Omental fat pad (tissue), 4 donors: ENCODE measurements around the gene SPIN3. TPM values are rescaled to one million over a fixed set of nuclear protein-coding genes. Genes with fewer than 3 reads are reported as not detected.

Experiments used
- ATAC-seq: fragments of 150-250 bp; one replicate; pipeline ENCODE4 v1.9.1; 2016; ENCODE audit warnings: mild to moderate bottlenecking, moderate library complexity; ENCODE audit not compliant: low FRiP score
- DNase-seq: peaks from one replicate; pipeline ENCODE4 v3.0.0-alpha.2; 2019; ENCODE audit warnings: low spot score
- CTCF ChIP-seq, 3 donors: fragments of 450-650 bp; IDR thresholded peaks; one replicate each; pipeline ENCODE4 v1.5.1; 2016 to 2017; ENCODE audit warnings: antibody characterized with exemption in 3 of 3, mild to moderate bottlenecking in 3 of 3, moderate library complexity in 2 of 3
- total RNA-seq, 4 donors: library from RNA; depleted of rRNA; stranded (reverse); fragments of >200 nt; gene quantifications; one replicate each; pipeline ENCODE4 v1.1.0, GENCODE V29; 2016

SPIN3 gene
- total RNA-seq, 4 donors from 2014 or later: 7.4 to 15.1 (median 8.9) TPM

- ATAC-seq: no peak
Observed at GRCh38 chrX:56943264-56943663, 52.1 kb downstream of the SPIN3 start.

More at GRCh38 chrX:56943264-56943663, 52.1 kb downstream of the SPIN3 start:
- DNase-seq: no peak
- no peak for TF ChIP-seq CTCF (IDR thresholded peaks at IDR 0.05)

Other genes with a start within 250 kb of the SPIN3 start
- 10 to 100 TPM in 2 of 4 donors, 1 to 10 TPM in 2; 4.6 to 11.4 (median 9.5) TPM for gene SPIN2B, start 126.0 kb upstream of the SPIN3 start, total RNA-seq
- gene SPIN2A, start 141.9 kb upstream of the SPIN3 start, total RNA-seq: 1 to 10 TPM in 1 of 4 donors, under 1 TPM in 3; 0.48 to 1.3 (median 0.67) TPM